ENCODE results near the gene LRFN5.

DNA sequence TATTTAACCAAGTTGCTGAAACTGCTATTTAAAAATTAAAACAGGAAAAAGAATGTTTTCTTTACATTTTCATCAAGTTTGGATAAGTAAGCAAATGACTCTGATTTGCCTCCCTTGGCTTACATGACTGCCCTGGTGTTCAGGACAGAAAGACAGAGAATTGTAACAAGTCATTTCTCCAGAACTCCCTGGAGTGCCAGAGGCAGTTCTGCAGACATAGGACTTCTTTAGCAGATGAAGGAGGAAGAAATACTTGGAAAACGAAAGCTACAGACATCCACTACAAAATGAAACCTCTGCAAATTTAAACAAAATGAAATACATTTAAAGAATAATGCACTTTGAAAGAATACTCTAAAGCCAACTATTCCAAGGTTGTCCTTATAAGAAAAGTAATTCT, 253.9 kb downstream of the LRFN5 start:
- TF ChIP-seq, protein P1, sequence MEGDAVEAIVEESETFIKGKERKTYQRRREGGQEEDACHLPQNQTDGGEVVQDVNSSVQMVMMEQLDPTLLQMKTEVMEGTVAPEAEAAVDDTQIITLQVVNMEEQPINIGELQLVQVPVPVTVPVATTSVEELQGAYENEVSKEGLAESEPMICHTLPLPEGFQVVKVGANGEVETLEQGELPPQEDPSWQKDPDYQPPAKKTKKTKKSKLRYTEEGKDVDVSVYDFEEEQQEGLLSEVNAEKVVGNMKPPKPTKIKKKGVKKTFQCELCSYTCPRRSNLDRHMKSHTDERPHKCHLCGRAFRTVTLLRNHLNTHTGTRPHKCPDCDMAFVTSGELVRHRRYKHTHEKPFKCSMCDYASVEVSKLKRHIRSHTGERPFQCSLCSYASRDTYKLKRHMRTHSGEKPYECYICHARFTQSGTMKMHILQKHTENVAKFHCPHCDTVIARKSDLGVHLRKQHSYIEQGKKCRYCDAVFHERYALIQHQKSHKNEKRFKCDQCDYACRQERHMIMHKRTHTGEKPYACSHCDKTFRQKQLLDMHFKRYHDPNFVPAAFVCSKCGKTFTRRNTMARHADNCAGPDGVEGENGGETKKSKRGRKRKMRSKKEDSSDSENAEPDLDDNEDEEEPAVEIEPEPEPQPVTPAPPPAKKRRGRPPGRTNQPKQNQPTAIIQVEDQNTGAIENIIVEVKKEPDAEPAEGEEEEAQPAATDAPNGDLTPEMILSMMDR (IDR thresholded peaks at IDR 0.05; ENCODE audit: low read depth, low read length) = no peak
- no peak for TF ChIP-seq MYC (IDR thresholded peaks at IDR 0.05; ENCODE audit: low read depth, low read length)
- no peak for TF ChIP-seq POLR2A (IDR thresholded peaks at IDR 0.05; ENCODE audit: extremely low read depth, insufficient read length)
- TF ChIP-seq, protein P2, sequence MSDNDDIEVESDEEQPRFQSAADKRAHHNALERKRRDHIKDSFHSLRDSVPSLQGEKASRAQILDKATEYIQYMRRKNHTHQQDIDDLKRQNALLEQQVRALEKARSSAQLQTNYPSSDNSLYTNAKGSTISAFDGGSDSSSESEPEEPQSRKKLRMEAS (IDR thresholded peaks at IDR 0.05; ENCODE audit: low read depth, low read length) = no peak
